ENCODE data around the gene WWTR1.

WWTR1 gene

DNA sequence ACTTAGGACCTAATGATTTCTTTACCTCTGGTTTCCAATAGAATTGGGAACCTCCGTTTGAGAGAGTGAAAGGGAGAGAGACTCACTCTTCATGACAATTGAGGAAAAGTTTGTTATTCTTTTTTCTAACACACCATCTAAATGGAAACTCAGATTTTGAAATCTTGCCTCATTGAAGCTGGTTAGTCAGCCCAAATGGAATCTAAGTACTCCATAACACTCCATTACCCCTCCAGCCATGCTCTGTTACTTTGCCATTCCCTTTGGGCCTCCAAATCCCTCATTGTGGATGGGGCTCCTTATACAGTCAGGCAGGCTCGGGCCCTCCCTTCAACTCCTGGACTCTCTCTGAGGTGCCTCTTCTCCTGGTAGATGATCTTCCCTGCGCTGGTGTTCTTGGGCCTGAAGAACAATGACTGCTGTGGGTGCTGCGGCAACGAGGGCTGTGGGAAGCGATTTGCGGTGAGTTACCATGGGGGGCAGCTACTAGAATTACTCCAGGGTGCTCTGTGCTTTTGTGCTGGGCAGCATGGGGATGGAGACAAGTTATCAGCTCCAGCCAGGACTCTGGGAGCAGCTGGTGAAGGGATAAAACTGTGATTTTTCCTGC, 182.3 kb downstream of the WWTR1 start:
- Histone ChIP-seq H3K36me3 (ENCODE audit: insufficient read depth, low read length) (no peaks in the 10 kb centered on the region), H3K4me3 (ENCODE audit: low read length) (no peak overlapping the region), H3K27me3 (ENCODE audit: insufficient read depth, low read length) (no peaks in the 10 kb centered on the region), H3K27ac (ENCODE audit: low read depth, low read length) (no peak overlapping the region), H3K4me1 (ENCODE audit: insufficient read depth, low read length) (0 out of 2 replicates have a peak, but pooled peaks cover 10% of the 10 kb centered on the region), H3K9me3 (ENCODE audit: insufficient read depth, low read depth, low read length) (no peaks in the 10 kb centered on the region), H3K9ac (ENCODE audit: low read depth, low read length) (no peak overlapping the region)
- WGBS = 95% methylated on average over 6 of the region's 7 CpGs

DNA sequence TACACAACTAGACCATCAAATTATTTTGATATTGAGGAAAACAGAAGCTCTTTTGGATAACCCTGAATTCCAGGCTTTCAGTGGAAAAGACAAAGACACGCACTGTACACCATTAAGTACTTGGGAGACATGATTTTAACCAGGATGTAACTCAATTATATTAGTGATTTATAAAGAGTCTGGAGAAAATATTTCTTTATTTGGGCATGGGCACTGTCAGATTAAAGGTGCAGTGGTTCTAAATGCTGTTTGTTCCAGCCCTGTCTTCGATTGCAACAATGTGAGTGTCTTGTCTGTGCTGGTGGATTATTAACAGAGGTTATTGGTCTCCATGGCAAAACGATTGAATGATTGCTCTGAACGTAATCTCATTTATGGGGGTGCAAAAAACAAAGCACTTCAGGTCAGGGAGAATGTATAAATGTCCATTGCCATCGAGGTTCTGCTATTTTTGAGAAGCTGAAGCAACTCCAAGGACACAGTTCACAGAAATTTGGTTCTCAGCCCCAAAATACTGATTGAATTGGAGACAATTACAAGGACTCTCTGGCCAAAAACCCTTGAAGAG, 183.5 kb downstream of the WWTR1 start, which contains the start of gene TM4SF4:
TSS of gene TM4SF4 (plus strand) at position 448 of the 568 bp plus-strand sequence. CDS start 181 bp downstream, outside the sequence.
- Histone ChIP-seq H3K27ac (ENCODE audit: low read depth, low read length) (no peak within 1 kb of the TSS), H3K4me1 (ENCODE audit: insufficient read depth, low read length) (peaks cover 10% of the 10 kb centered on the region; the same call in 1 of the 2 replicates)

DNA sequence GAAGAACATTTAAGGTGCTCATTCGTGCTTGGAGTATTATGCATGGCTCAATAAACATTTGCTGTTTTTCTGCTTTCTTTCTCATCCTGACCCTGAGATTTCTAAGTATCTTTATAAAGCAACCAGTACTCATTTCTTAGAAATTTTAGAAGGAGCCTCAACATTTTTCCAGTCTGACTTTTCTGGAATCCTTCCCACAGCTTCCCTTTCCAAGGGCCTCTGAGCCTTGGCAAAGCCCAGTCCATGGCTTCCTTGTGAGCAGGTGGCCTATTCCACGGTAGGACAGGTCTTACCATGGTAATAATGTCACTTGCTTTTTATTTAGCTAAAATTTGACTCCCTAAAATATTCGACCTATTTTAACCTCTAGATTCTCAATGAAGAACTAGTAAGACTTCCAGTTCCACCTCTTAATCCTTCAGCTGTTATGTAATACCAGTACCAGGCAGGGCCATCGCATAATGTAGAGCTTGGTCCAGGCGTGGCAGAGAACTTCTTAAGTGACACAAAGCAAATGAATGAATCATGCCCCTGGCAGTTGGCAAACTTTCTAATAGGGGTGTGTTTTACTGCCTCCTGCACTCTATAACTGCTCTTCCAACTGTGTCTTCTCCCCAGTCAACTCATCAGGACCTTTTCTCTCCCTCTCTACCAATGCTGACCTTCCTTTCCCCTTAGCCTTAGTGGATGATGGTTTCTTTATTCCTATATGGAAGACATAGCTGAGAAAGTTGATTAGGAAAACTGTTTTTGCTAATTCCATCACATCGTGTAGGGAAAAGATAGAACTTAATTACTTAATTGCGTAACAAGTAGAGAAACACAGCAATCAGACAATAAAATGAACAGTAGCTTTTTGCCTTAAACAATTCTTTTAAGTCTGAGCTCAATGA, 184.2 kb downstream of the WWTR1 start:
- H3K36me3 ChIP-seq (ENCODE audit: insufficient read depth, low read length) = no peaks in the 10 kb centered on the region
- H3K27ac ChIP-seq (ENCODE audit: low read depth, low read length) = no peak overlapping the region
- H3K9ac ChIP-seq (ENCODE audit: low read depth, low read length) = no peak overlapping the region
- 92% methylated on average over 7 of the region's 7 CpGs for WGBS
- peaks cover 17% of the 10 kb centered on the region for H3K4me1 ChIP-seq (ENCODE audit: insufficient read depth, low read length)
- no peak overlapping the region for H3K4me3 ChIP-seq (ENCODE audit: low read length)
- no peaks in the 10 kb centered on the region for H3K27me3 ChIP-seq (ENCODE audit: insufficient read depth, low read length)
- no peaks in the 10 kb centered on the region for H3K9me3 ChIP-seq (ENCODE audit: insufficient read depth, low read depth, low read length)

More for the DNA sequence above, 183.5 kb downstream of the WWTR1 start, which contains the start of gene TM4SF4:
- Histone ChIP-seq H3K9ac (ENCODE audit: low read depth, low read length) (no peak within 1 kb of the TSS), H3K4me3 (ENCODE audit: low read length) (no peak within 1 kb of the TSS), H3K9me3 (ENCODE audit: insufficient read depth, low read depth, low read length) (no peaks in the 10 kb centered on the region), H3K27me3 (ENCODE audit: insufficient read depth, low read length) (no peaks in the 10 kb centered on the region), H3K36me3 (ENCODE audit: insufficient read depth, low read length) (no peaks in the 10 kb centered on the region)
- WGBS = 89% methylated on average over 5 of the region's 5 CpGs

DNA sequence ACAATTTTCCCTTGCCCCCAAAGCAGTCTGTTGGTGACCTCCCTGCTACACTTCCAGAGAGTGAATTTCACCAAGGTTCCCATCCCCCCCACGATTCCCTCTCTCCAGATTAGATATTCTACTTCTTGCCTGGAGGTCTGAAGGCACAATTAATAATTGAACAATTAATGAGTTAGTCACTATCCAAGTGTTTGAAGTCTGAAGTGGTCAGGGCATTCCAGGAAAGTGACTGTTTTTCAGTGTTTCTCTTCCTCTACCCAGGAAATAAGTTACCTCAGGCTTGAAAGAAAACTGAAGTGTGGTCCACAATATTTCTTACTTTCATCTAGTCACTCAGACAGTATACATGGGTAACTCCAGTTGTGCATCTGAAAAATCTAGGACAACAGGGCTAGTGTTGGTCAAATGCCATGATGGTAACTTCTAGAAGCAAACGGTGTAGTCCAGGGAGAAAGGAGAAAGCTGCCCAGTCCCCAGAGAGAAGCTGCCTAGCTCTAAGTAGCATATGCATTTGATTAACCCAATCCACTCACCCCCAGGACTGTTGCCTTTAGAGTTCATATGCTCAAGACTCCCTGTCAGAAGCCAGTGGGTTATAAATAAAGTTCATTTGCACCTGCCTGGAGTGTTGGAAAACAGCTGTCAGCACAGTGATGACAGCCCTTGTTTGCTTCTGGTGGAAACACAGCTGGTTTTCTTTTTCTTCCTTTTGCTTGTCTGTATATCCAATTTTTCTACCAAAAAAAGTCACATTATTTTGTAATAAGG, 185.6 kb downstream of the WWTR1 start:
- peaks cover 23% of the 10 kb centered on the region for H3K4me1 ChIP-seq (ENCODE audit: insufficient read depth, low read length)
- H3K27me3 ChIP-seq (ENCODE audit: insufficient read depth, low read length) = no peaks in the 10 kb centered on the region
- H3K9me3 ChIP-seq (ENCODE audit: insufficient read depth, low read depth, low read length) = no peaks in the 10 kb centered on the region
- no peak overlapping the region for H3K9ac ChIP-seq (ENCODE audit: low read depth, low read length)
- no peaks in the 10 kb centered on the region for H3K36me3 ChIP-seq (ENCODE audit: insufficient read depth, low read length)
- WGBS = 82% methylated on average over 2 of the region's 2 CpGs
- H3K27ac ChIP-seq (ENCODE audit: low read depth, low read length) = no peak overlapping the region
- no peak overlapping the region for H3K4me3 ChIP-seq (ENCODE audit: low read length)

DNA sequence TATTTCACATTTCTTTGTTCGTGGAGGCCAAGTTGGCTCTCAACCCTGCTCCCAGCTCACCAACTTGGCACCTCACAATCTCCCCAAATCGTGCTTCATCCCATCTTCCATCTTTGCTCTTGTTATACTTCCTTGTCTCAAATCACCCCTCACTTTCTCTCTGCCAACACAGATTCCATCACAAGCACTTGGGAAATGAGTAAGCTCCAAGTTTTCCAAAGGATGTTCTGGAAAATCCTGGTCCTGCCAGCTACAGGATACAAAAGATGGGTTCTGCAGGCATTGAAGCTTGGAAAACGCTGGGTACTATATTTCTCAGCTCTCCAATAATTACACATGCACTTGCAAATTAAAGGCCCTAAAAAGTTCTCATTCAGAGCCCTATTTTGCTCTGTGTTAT, 187.4 kb downstream of the WWTR1 start:
- H3K4me3 ChIP-seq (ENCODE audit: low read length) = no peak overlapping the region
- 91% methylated on average over 3 of the region's 3 CpGs for WGBS
- H3K27ac ChIP-seq (ENCODE audit: low read depth, low read length) = no peak overlapping the region
- H3K9ac ChIP-seq (ENCODE audit: low read depth, low read length) = no peak overlapping the region
- no peaks in the 10 kb centered on the region for H3K36me3 ChIP-seq (ENCODE audit: insufficient read depth, low read length)
- H3K9me3 ChIP-seq (ENCODE audit: insufficient read depth, low read depth, low read length) = no peaks in the 10 kb centered on the region
- H3K4me1 ChIP-seq (ENCODE audit: insufficient read depth, low read length) = peaks cover 30% of the 10 kb centered on the region
- H3K27me3 ChIP-seq (ENCODE audit: insufficient read depth, low read length) = no peaks in the 10 kb centered on the region

DNA sequence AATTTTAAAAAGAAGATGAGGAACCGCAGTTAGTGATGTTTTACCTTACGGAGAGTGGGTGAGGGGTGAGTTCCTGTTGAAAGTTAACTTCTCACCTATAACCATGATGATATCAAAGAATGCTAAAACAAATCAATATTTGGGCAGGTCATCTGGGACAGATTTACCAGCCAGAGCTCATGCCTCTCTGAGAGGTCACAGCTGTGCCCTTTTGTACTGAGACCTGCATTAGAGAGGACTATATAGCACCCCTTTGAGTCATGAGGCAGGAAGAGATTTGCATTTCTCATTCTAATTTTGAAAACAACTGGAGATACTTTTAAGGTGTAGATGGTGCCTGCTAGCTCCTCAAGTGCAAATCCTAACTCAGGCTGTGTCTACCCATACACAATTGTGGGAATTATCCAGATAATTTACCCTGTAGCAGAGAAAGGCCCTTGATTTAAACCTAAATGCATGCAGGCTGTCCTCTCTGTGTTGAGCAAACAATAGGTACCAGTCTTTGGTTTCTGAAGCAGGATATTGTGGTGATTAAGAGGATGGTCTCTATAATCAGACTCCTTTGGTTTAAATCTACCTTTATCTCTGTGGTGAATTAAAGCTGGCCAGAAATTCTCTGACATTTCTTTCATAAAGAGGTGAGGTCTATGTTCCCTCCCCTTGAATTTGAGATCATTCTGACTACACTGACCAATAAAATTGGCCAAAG, 189.2 kb downstream of the WWTR1 start:
- Histone ChIP-seq H3K4me1 (ENCODE audit: insufficient read depth, low read length) (peaks cover 30% of the 10 kb centered on the region), H3K27ac (ENCODE audit: low read depth, low read length) (peak overlapping the region; percentile 64; the same call in 1 of the 2 replicates), H3K9ac (ENCODE audit: low read depth, low read length) (no peak overlapping the region), H3K36me3 (ENCODE audit: insufficient read depth, low read length) (no peaks in the 10 kb centered on the region), H3K9me3 (ENCODE audit: insufficient read depth, low read depth, low read length) (no peaks in the 10 kb centered on the region), H3K27me3 (ENCODE audit: insufficient read depth, low read length) (no peaks in the 10 kb centered on the region), H3K4me3 (ENCODE audit: low read length) (no peak overlapping the region)
- no CpG with 5 or more reads among the region's 2 CpGs for WGBS

Data from HUES64 (cell line).